DND-41 (cell line): ENCODE data around the gene RICTOR.

ENCODE experiments used
- CTCF ChIP-seq: IDR thresholded peaks from 2 replicates; pipeline ENCODE4 v1.5.1; 2012; ENCODE audit warnings: borderline replicate concordance, low read length, moderate library complexity, mild to moderate bottlenecking; ENCODE audit not compliant: poor library complexity, severe bottlenecking; ENCODE audit errors: extremely low read depth
- EZH2 ChIP-seq: IDR thresholded peaks from 3 replicates; pipeline ENCODE4 v1.6.1; 2012; ENCODE audit warnings: borderline replicate concordance, low read depth, mild to moderate bottlenecking, moderate library complexity, low read length, inconsistent platforms; ENCODE audit not compliant: severe bottlenecking

DNA sequence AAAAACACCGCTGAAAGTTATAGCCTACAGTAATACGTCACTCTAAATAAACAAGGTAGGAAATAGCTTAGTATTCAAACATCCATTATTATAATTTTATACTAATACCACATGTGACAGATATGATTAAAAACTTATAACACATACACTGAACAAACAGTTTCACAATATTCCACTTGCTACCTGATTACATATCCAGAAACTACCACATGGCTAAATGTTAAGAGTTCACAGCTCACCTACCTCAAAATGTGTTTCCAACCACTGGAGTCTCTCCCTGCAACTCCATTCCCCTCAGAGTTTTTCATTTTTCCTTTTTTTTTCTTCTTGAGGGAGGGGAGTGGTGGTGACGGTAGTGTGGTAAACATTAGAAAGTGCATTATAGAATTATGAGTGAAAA is 12.1 kb downstream of the RICTOR start:
- TF ChIP-seq CTCF (no peak), EZH2 (no peak)
